HCT116 (cell line): ENCODE data around the gene TBKBP1. TPM values are rescaled to one million over a fixed set of nuclear protein-coding genes. Genes with fewer than 3 reads are reported as not detected.

Experiments
- ATAC-seq: fragments of 200-7000 bp; cut with Tn5 transposase; 2 replicates; pipeline ENCODE4 v1.9.1; 2020; ENCODE audit warnings: mild to moderate bottlenecking, moderate library complexity
- BruUV-seq: library from RNA; stranded (reverse); fragments of 400-500 nt; replicated peaks from 2 replicates; lab custom pipeline; 2021; lab: Mats Ljungman, UMichigan
- CTCF ChIA-PET: fragments of 300-600 bp; sonication (Branson Sonifier 250); formaldehyde crosslinking; loops from one replicate; lab custom pipeline; 2021; ENCODE audit warnings: antibody characterized with exemption; lab: Charles Lee
- POLR2A ChIA-PET: fragments of 300-600, 350-600 bp; sonication (Branson Sonifier 250); formaldehyde crosslinking; loops from one replicate; lab custom pipeline; 2021; ENCODE audit warnings: antibody characterized with exemption; lab: Charles Lee
- RAD21 ChIA-PET, 2 experiments: fragments of 300-600 bp; sonication (Branson Sonifier 250); formaldehyde crosslinking; loops; one replicate each; lab custom pipeline; 2023; ENCODE audit warnings: low total read pairs in 2 of 2; ENCODE audit not compliant: uncharacterized antibody in 2 of 2, unreplicated experiment in 2 of 2, low non-redundant PET in 1 of 2; lab: Charles Lee
- DNase-seq: peaks from one replicate; pipeline ENCODE4 v3.0.0-alpha.2; 2010; ENCODE audit warnings: low read depth, low spot score
- H2AFZ ChIP-seq: fragments of 200-600 bp; shearing (Covaris generic), sonication (generic); 2 replicates; pipeline ENCODE4 v1.6.1; 2017; ENCODE audit warnings: low read depth, mixed run types, mixed read lengths, antibody characterized with exemption, low read length; ENCODE audit not compliant: poor library complexity, severe bottlenecking
- H3K27ac ChIP-seq: 2 replicates; pipeline ENCODE4 v1.5.1; 2012; ENCODE audit warnings: low read depth, low read length
- H3K27me3 ChIP-seq: fragments of 200-600 bp; sonication (generic); 2 replicates; pipeline ENCODE4 v1.6.1; 2016; ENCODE audit warnings: mixed run types, low read length, mixed read lengths; ENCODE audit not compliant: insufficient read depth
- H3K36me3 ChIP-seq, 2 experiments: fragments of 200-500 bp in 1 of 2; fragments of 200-600 bp in 1 of 2; sonication (Bioruptor generic) in 1 of 2; sonication (generic) in 1 of 2; 2 replicates each; pipeline versions ENCODE4 v1.5.1 to v1.6.1; 2014 to 2016; ENCODE audit warnings: low read length in 2 of 2, inconsistent platforms in 1 of 2, mixed read lengths in 1 of 2, mixed run types in 1 of 2; ENCODE audit not compliant: insufficient read depth in 2 of 2, control insufficient read depth in 1 of 2
- H3K4me1 ChIP-seq, 2 experiments: fragments of 200-600 bp in 1 of 2; sonication (generic) in 1 of 2; 2 replicates each; pipeline versions ENCODE4 v1.5.1 to v1.6.1; 2012 to 2017; ENCODE audit warnings: low read length in 2 of 2, inconsistent platforms in 1 of 2, mild to moderate bottlenecking in 1 of 2, mixed read lengths in 1 of 2, mixed run types in 1 of 2, moderate library complexity in 1 of 2; ENCODE audit not compliant: insufficient read depth in 2 of 2, control insufficient read depth in 1 of 2
- H3K4me2 ChIP-seq: fragments of 200-600 bp; sonication (generic); 2 replicates; pipeline ENCODE4 v1.6.1; 2017; ENCODE audit warnings: mixed run types, low read length, mixed read lengths
- H3K4me3 ChIP-seq, 2 experiments: fragments of 200-600 bp in 1 of 2; sonication (generic) in 1 of 2; replicated peaks in 1 of 2; 2 replicates each; pipeline ENCODE4 v1.5.1; 2011 to 2016; ENCODE audit warnings: low read length in 2 of 2, control low read depth in 1 of 2, low read depth in 1 of 2, mild to moderate bottlenecking in 1 of 2, mixed read lengths in 1 of 2, mixed run types in 1 of 2
- H3K79me2 ChIP-seq: fragments of 200-600 bp; sonication (generic); 2 replicates; pipeline ENCODE4 v1.6.1; 2017; ENCODE audit warnings: mild to moderate bottlenecking, mixed run types, low read length, moderate library complexity, mixed read lengths; ENCODE audit not compliant: insufficient read depth
- H3K9ac ChIP-seq: fragments of 200-600 bp; sonication (generic); 2 replicates; pipeline ENCODE4 v1.6.1; 2016; ENCODE audit warnings: low read length, mixed read lengths
- H3K9me2 ChIP-seq: fragments of 200-600 bp; sonication (generic), shearing (Covaris generic); 2 replicates; pipeline ENCODE4 v1.6.1; 2017; ENCODE audit warnings: mixed run types, mild to moderate bottlenecking, moderate library complexity; ENCODE audit not compliant: insufficient read depth
- H3K9me3 ChIP-seq, 2 experiments: fragments of 200-500 bp in 1 of 2; fragments of 200-600 bp in 1 of 2; sonication (Bioruptor generic) in 1 of 2; sonication (generic) in 1 of 2; 2 replicates each; pipeline ENCODE4 v1.6.1; 2014 to 2017; ENCODE audit warnings: low read length in 2 of 2, mixed read lengths in 2 of 2, inconsistent platforms in 1 of 2, low read depth in 1 of 2, mild to moderate bottlenecking in 1 of 2, mixed run types in 1 of 2, moderate library complexity in 1 of 2; ENCODE audit not compliant: control insufficient read depth in 1 of 2, insufficient read depth in 1 of 2
- H4K20me1 ChIP-seq: fragments of 200-600 bp; sonication (generic), shearing (Covaris generic); 2 replicates; pipeline ENCODE4 v1.6.1; 2017; ENCODE audit warnings: mixed run types, mild to moderate bottlenecking, moderate library complexity; ENCODE audit not compliant: insufficient read depth
- CBX3 ChIP-seq: IDR thresholded peaks from 2 replicates; pipeline ENCODE4 v1.6.1; 2012; ENCODE audit warnings: low read depth
- CEBPB ChIP-seq: IDR thresholded peaks from 2 replicates; pipeline ENCODE4 v1.6.1; 2012; ENCODE audit warnings: low read depth
- CTCF ChIP-seq, 3 experiments: fragments of 200-600 bp in 1 of 3; sonication (generic) in 1 of 3; IDR thresholded peaks in 2 of 3; conservative IDR thresholded peaks in 1 of 3; 2 replicates each; pipeline ENCODE4 v1.5.1; 2012 to 2017; ENCODE audit warnings: low read depth in 2 of 3, low read length in 2 of 3, antibody characterized with exemption in 1 of 3, borderline replicate concordance in 1 of 3, control low read depth in 1 of 3, mild to moderate bottlenecking in 1 of 3, mixed read lengths in 1 of 3, mixed run types in 1 of 3, moderate library complexity in 1 of 3; ENCODE audit not compliant: insufficient read depth in 1 of 3
- EGR1 ChIP-seq: IDR thresholded peaks from 2 replicates; pipeline ENCODE4 v1.6.1; 2012; ENCODE audit warnings: low read depth
- ELF1 ChIP-seq: IDR thresholded peaks from 2 replicates; pipeline ENCODE4 v1.6.1; 2012; ENCODE audit warnings: low read depth, borderline replicate concordance
- EZH2 ChIP-seq: fragments of 200-600 bp; sonication (generic); IDR thresholded peaks from 2 replicates; pipeline ENCODE4 v1.6.1; 2017; ENCODE audit warnings: antibody characterized with exemption, mixed run types
- EZH2phosphoT487 ChIP-seq: fragments of 200-600 bp; IDR thresholded peaks from 2 replicates; pipeline ENCODE4 v1.6.1; 2018; ENCODE audit warnings: antibody characterized with exemption, borderline replicate concordance
- JUND ChIP-seq: IDR thresholded peaks from 2 replicates; pipeline ENCODE4 v1.6.1; 2012
- MAX ChIP-seq: IDR thresholded peaks from 2 replicates; pipeline ENCODE4 v1.6.1; 2012
- POLR2AphosphoS5 ChIP-seq: IDR thresholded peaks from 2 replicates; pipeline ENCODE4 v1.6.1; 2011; ENCODE audit warnings: mild to moderate bottlenecking, low read depth, low read length, moderate library complexity
- RAD21 ChIP-seq: IDR thresholded peaks from 2 replicates; pipeline ENCODE4 v1.6.1; 2012; ENCODE audit warnings: low read depth, mild to moderate bottlenecking
- SIN3A ChIP-seq: IDR thresholded peaks from 2 replicates; pipeline ENCODE4 v1.6.1; 2012; ENCODE audit warnings: low read depth
- TCF7L2 ChIP-seq: IDR thresholded peaks from 2 replicates; pipeline ENCODE4 v1.7.0; 2011; ENCODE audit warnings: borderline replicate concordance, inconsistent platforms; ENCODE audit not compliant: insufficient read depth, insufficient read length; ENCODE audit errors: extremely low read depth
- YY1 ChIP-seq: IDR thresholded peaks from 2 replicates; pipeline ENCODE4 v1.6.1; 2011; ENCODE audit warnings: low read length, low read depth, moderate library complexity, mild to moderate bottlenecking; ENCODE audit not compliant: insufficient replicate concordance; ENCODE audit errors: extremely low read depth
- ZBTB33 ChIP-seq: IDR thresholded peaks from 2 replicates; pipeline ENCODE4 v1.6.1; 2011; ENCODE audit warnings: mild to moderate bottlenecking, low read length, moderate library complexity; ENCODE audit not compliant: insufficient replicate concordance; ENCODE audit errors: extremely low read depth
- intact Hi-C: fragments of 100-400 bp; cut with micrococcal nuclease; formaldehyde crosslinking; loops from 2 replicates; pipeline ENCODE4 v1.10.0; 2022
- total RNA-seq: library from RNA; stranded (reverse); gene quantifications from one replicate; pipeline ENCODE4 v1.2.1, GENCODE V29; 2021; ENCODE audit not compliant: unreplicated experiment

The TBKBP1 gene
- total RNA-seq, 1 experiment from 2014 or later = 12.4 TPM

GRCh38 chr17:47707884-47708283 lies 13.9 kb downstream of the TBKBP1 start:
- CTCF ChIA-PET = interaction anchor here (1.0 to 3.0 kb wide), 2 partner anchors 9 to 10 kb away, joined by 3 to 13 read pairs; no protein-coding TSS in a partner anchor
- BruUV-seq = no TSS peak

More at GRCh38 chr17:47707884-47708283, 13.9 kb downstream of the TBKBP1 start:
- no peaks in the 10 kb centered on the region for H3K36me3 ChIP-seq
- H3K4me3 ChIP-seq = no peak overlapping the region
- H3K9me2 ChIP-seq = no peaks in the 10 kb centered on the region
- no peak for TF ChIP-seq RAD21
- no peak for TF ChIP-seq YY1
- no peak for TF ChIP-seq ZBTB33
- no peak for TF ChIP-seq JUND
- TF ChIP-seq MAX = no peak
- TF ChIP-seq CEBPB = no peak
- TF ChIP-seq ELF1 = no peak
- TF ChIP-seq SIN3A = no peak
- no peak for TF ChIP-seq EZH2
- TF ChIP-seq CTCF (IDR thresholded peaks at IDR 0.05 in 2 of 3, conservative IDR thresholded peaks at IDR 0.05 in 1 of 3; ENCODE audit: borderline replicate concordance in 1 of 3, insufficient read depth in 1 of 3, low read depth in 2 of 3, low read length in 2 of 3) = no peak
- TF ChIP-seq POLR2AphosphoS5 = no peak
- no peak for TF ChIP-seq TCF7L2
- TF ChIP-seq EZH2phosphoT487 = no peak
- TF ChIP-seq EGR1 = no peak
- no peak for TF ChIP-seq CBX3
- TF ChIP-seq, all 23 proteins: peak for 0
- Histone ChIP-seq H4K20me1 (no peaks in the 10 kb centered on the region), H3K4me1 (peaks cover 0 to 9% of the 10 kb centered on the region in 2 experiments; a peak in 2 of 4 replicates), H2AFZ (no peak overlapping the region), H3K4me2 (no peak overlapping the region), H3K27me3 (peaks cover 2% of the 10 kb centered on the region; the same call in 1 of the 2 replicates), H3K79me2 (no peaks in the 10 kb centered on the region), H3K27ac (no peak overlapping the region), H3K9ac (no peak overlapping the region), H3K9me3 (no peaks in the 10 kb centered on the region)
- RAD21 ChIA-PET = no interaction called here
- no peak for ATAC-seq
- intact Hi-C loops = no loop called here
- POLR2A ChIA-PET = no interaction called here
- DNase-seq = no peak
